WTC11 (cell line): Measurements from ENCODE around the gene PTP4A1. TPM values are rescaled to one million over a fixed set of nuclear protein-coding genes. Genes with fewer than 3 reads are reported as not detected.

Experiments
- ATAC-seq: fragments of 200-7000 bp; cut with Tn5 transposase; 2 replicates; pipeline ENCODE4 v1.10.0; 2021; ENCODE audit warnings: mild to moderate bottlenecking, moderate library complexity
- CTCF ChIA-PET: fragments of 300-600 bp; sonication (Branson Sonifier 250); formaldehyde crosslinking; loops from one replicate; lab custom pipeline; 2021; ENCODE audit warnings: antibody characterized with exemption; lab: Charles Lee
- POLR2A ChIA-PET: fragments of 350-600 bp; sonication (Branson Sonifier 250); formaldehyde crosslinking; loops from one replicate; lab custom pipeline; 2021; ENCODE audit warnings: antibody characterized with exemption; lab: Charles Lee
- DNase-seq: peaks from one replicate; pipeline ENCODE4 v3.0.0; 2021; ENCODE audit warnings: low spot score
- H3K27ac Mint-ChIP-seq: 2 replicates; pipeline ENCODE4 v1.8.0; 2021; ENCODE audit warnings: mixed read lengths
- H3K27me3 Mint-ChIP-seq: 2 replicates; pipeline ENCODE4 v1.8.0; 2021; ENCODE audit warnings: low read depth, mild to moderate bottlenecking, moderate library complexity, mixed read lengths
- H3K36me3 Mint-ChIP-seq: 2 replicates; pipeline ENCODE4 v1.8.0; 2021; ENCODE audit warnings: mixed read lengths
- H3K4me1 Mint-ChIP-seq: 2 replicates; pipeline ENCODE4 v1.8.0; 2022; ENCODE audit warnings: mixed read lengths
- H3K4me3 Mint-ChIP-seq: 2 replicates; pipeline ENCODE4 v1.8.0; 2021; ENCODE audit warnings: mild to moderate bottlenecking, moderate library complexity, mixed read lengths
- H3K9me3 Mint-ChIP-seq: 2 replicates; pipeline ENCODE4 v1.8.0; 2021; ENCODE audit warnings: mixed read lengths
- AFF4 ChIP-seq: sonication (generic); formaldehyde crosslinking; IDR thresholded peaks from 2 replicates; pipeline ENCODE4 v1.8.1; 2023; ENCODE audit warnings: mild to moderate bottlenecking, missing genetic modification reagents, borderline replicate concordance
- E2F1 ChIP-seq: sonication (generic); formaldehyde crosslinking; IDR thresholded peaks from 2 replicates; pipeline ENCODE4 v1.8.0; 2022; ENCODE audit warnings: mild to moderate bottlenecking, missing genetic modification reagents
- E2F4 ChIP-seq: sonication (generic); formaldehyde crosslinking; IDR thresholded peaks from 2 replicates; pipeline ENCODE4 v1.8.1; 2022; ENCODE audit warnings: low read depth, mild to moderate bottlenecking, moderate library complexity, missing genetic modification reagents, borderline replicate concordance
- ERG ChIP-seq: fragments of 250-450 bp; sonication (Bioruptor Pico); IDR thresholded peaks from 2 replicates; pipeline ENCODE4 v1.8.0; 2021; ENCODE audit warnings: mild to moderate bottlenecking
- IRF1 ChIP-seq: sonication (generic); formaldehyde crosslinking; IDR thresholded peaks from 2 replicates; pipeline ENCODE4 v1.8.0; 2023; ENCODE audit warnings: missing genetic modification reagents
- NR2C2 ChIP-seq: sonication (generic); formaldehyde crosslinking; IDR thresholded peaks from 2 replicates; pipeline ENCODE4 v1.8.0; 2022; ENCODE audit warnings: mild to moderate bottlenecking, missing genetic modification reagents
- OVOL2 ChIP-seq: fragments of 250-450 bp; sonication (Bioruptor Pico); IDR thresholded peaks from 2 replicates; pipeline ENCODE4 v1.9.0; 2021; ENCODE audit warnings: mild to moderate bottlenecking, borderline replicate concordance
- PREB ChIP-seq: sonication (generic); formaldehyde crosslinking; IDR thresholded peaks from 2 replicates; pipeline ENCODE4 v1.8.1; 2022; ENCODE audit warnings: mild to moderate bottlenecking, missing genetic modification reagents, moderate library complexity, borderline replicate concordance
- RELA ChIP-seq: sonication (generic); formaldehyde crosslinking; IDR thresholded peaks from 2 replicates; pipeline ENCODE4 v1.8.1; 2022; ENCODE audit warnings: missing genetic modification reagents, mild to moderate bottlenecking, borderline replicate concordance
- SOX15 ChIP-seq: fragments of 250-450 bp; sonication (Bioruptor Pico); IDR thresholded peaks from 2 replicates; pipeline ENCODE4 v1.9.0; 2021; ENCODE audit warnings: mild to moderate bottlenecking
- STAT6 ChIP-seq: sonication (generic); formaldehyde crosslinking; conservative IDR thresholded peaks from 2 replicates; pipeline ENCODE4 v1.8.1; 2023; ENCODE audit warnings: mild to moderate bottlenecking, low read depth, missing genetic modification reagents, moderate library complexity
- USF1 ChIP-seq: sonication (generic); formaldehyde crosslinking; IDR thresholded peaks from 2 replicates; pipeline ENCODE4 v1.8.0; 2022; ENCODE audit warnings: mild to moderate bottlenecking, missing genetic modification reagents
- ZNF671 ChIP-seq: fragments of 250-450 bp; sonication (Bioruptor Pico); IDR thresholded peaks from 2 replicates; pipeline ENCODE4 v1.8.0; 2021; ENCODE audit warnings: mild to moderate bottlenecking
- total RNA-seq: library from RNA; stranded (reverse); gene quantifications from 3 replicates; pipeline ENCODE4 v1.2.3, GENCODE V29; 2021

Gene PTP4A1
- total RNA-seq, 1 experiment from 2014 or later: 56.9 TPM

- TF ChIP-seq IRF1: no peak
Measured at GRCh38 chr6:63561288-63561687, 11.0 kb upstream of the PTP4A1 start (continued).

- ATAC-seq (no peak), DNase-seq (no peak)
- CTCF ChIA-PET: no interaction called here
- TF ChIP-seq ERG (CRISPR knock-in tag) (no peak), ZNF671 (CRISPR knock-in tag) (no peak), E2F1 (CRISPR knock-in tag) (no peak), E2F4 (CRISPR knock-in tag) (no peak), PREB (CRISPR knock-in tag) (no peak)
- POLR2A ChIA-PET: no interaction called here
- Mint-ChIP-seq H3K4me3 (no peak overlapping the region), H3K9me3 (peaks cover 29% of the 10 kb centered on the region), H3K27me3 (peaks cover 8% of the 10 kb centered on the region), H3K4me1 (peaks cover 10% of the 10 kb centered on the region), H3K36me3 (peaks cover 11% of the 10 kb centered on the region), H3K27ac (no peak overlapping the region)
Measured at GRCh38 chr6:63563235-63563634, 9.0 kb upstream of the PTP4A1 start.

GRCh38 chr6:63565058-63565726 is 7.1 kb upstream of the PTP4A1 start:
- H3K27me3 Mint-ChIP-seq: peaks cover 19% of the 10 kb centered on the region
- ATAC-seq: no peak
- no peak overlapping the region for H3K4me3 Mint-ChIP-seq
- H3K4me1 Mint-ChIP-seq: peaks cover 10% of the 10 kb centered on the region
- peaks cover 24% of the 10 kb centered on the region for H3K9me3 Mint-ChIP-seq
- no peak overlapping the region for H3K27ac Mint-ChIP-seq
- H3K36me3 Mint-ChIP-seq: peaks cover 11% of the 10 kb centered on the region
- CTCF ChIA-PET: interaction anchor here (0.6 to 2.6 kb wide), 2 partner anchors 10 to 33 kb away, joined by 3 to 7 read pairs; no protein-coding TSS in a partner anchor
- no peak for DNase-seq
- TF ChIP-seq NR2C2 (CRISPR knock-in tag): no peak
- TF ChIP-seq STAT6: no peak
- no peak for TF ChIP-seq AFF4
- no peak for TF ChIP-seq USF1 (CRISPR knock-in tag)
- TF ChIP-seq OVOL2 (CRISPR knock-in tag): no peak
- no peak for TF ChIP-seq SOX15 (CRISPR knock-in tag)
- TF ChIP-seq RELA (CRISPR knock-in tag): no peak
- POLR2A ChIA-PET: no interaction called here
